Smooth muscle cell (in vitro differentiated cells): ENCODE data around the gene FKBP7. TPM values are rescaled to one million over a fixed set of nuclear protein-coding genes. Genes with fewer than 3 reads are reported as not detected.

Experiments used
- DNase-seq: peaks from one replicate; lab custom pipeline; 2025; ENCODE audit not compliant: unreplicated experiment; lab: John Stamatoyannopoulos, UW
- H2AFZ ChIP-seq: fragments of 200-600 bp; sonication (generic); 2 replicates; pipeline ENCODE4 v1.6.0; 2016; ENCODE audit warnings: antibody characterized with exemption, low read depth, mild to moderate bottlenecking
- H3F3A ChIP-seq: fragments of 200-600 bp; sonication (generic); 2 replicates; pipeline ENCODE4 v1.6.0; 2017; ENCODE audit warnings: antibody characterized with exemption, low read depth
- H3K27ac ChIP-seq: fragments of 200-600 bp; sonication (generic); 2 replicates; pipeline ENCODE4 v1.5.1; 2016; ENCODE audit warnings: low read depth, mild to moderate bottlenecking
- H3K27me3 ChIP-seq: fragments of 200-600 bp; sonication (generic); 2 replicates; pipeline ENCODE4 v1.6.1; 2016; ENCODE audit warnings: low read depth, mild to moderate bottlenecking
- H3K36me3 ChIP-seq: fragments of 200-600 bp; sonication (generic); 2 replicates; pipeline ENCODE4 v1.5.1; 2016; ENCODE audit warnings: low read depth
- H3K4me1 ChIP-seq: fragments of 200-600 bp; sonication (generic); 2 replicates; pipeline ENCODE4 v1.5.1; 2016; ENCODE audit warnings: low read depth
- H3K4me2 ChIP-seq: fragments of 200-600 bp; sonication (generic); 2 replicates; pipeline ENCODE4 v1.6.0; 2016; ENCODE audit warnings: mild to moderate bottlenecking
- H3K4me3 ChIP-seq: fragments of 200-600 bp; sonication (generic); 2 replicates; pipeline ENCODE4 v1.5.1; 2016; ENCODE audit warnings: mild to moderate bottlenecking
- H3K79me2 ChIP-seq: fragments of 200-600 bp; sonication (generic); 2 replicates; pipeline ENCODE4 v1.6.0; 2016; ENCODE audit warnings: low read depth, mild to moderate bottlenecking
- H3K9ac ChIP-seq: fragments of 200-600 bp; sonication (generic); 2 replicates; pipeline ENCODE4 v1.6.0; 2016; ENCODE audit warnings: low read depth
- H3K9me3 ChIP-seq: fragments of 200-600 bp; sonication (generic); replicated peaks from 2 replicates; pipeline ENCODE4 v1.5.1; 2016; ENCODE audit warnings: low read depth
- H4K20me1 ChIP-seq: fragments of 200-600 bp; sonication (generic); 2 replicates; pipeline ENCODE4 v1.6.0; 2016; ENCODE audit warnings: low read depth
- CTCF ChIP-seq: fragments of 200-600 bp; sonication (generic); IDR thresholded peaks from 2 replicates; pipeline ENCODE4 v1.5.1; 2017; ENCODE audit warnings: borderline replicate concordance, mild to moderate bottlenecking, antibody characterized with exemption; ENCODE audit not compliant: insufficient read depth, poor library complexity, severe bottlenecking
- WGBS: methylation state at CpG from one replicate; pipeline ENCODE4 v1.1.7; 2016; ENCODE audit warnings: low lambda C conversion rate; 5-methylcytosine and 5-hydroxymethylcytosine counted together
- polyA plus RNA-seq: library from polyadenylated mRNA; unstranded; fragments of >200 nt; fragmentation: Nextera tagmentation; extraction: Ambion mirVana; gene quantifications from 2 replicates; pipeline ENCODE4 v1.2.1, GENCODE V29; 2016
- total RNA-seq: library from RNA; depleted of rRNA; stranded (reverse); fragments of >200 nt; gene quantifications from 2 replicates; pipeline ENCODE4 v1.2.3, GENCODE V29; 2014

The FKBP7 gene
- total and polyA plus RNA-seq, 2 experiments from 2014 or later, result 125 to 213 TPM

- WGBS, result 85% methylated on average over 2 of the region's 2 CpGs
- Histone ChIP-seq H3K27ac (no peak overlapping the region), H3F3A (no peaks in the 10 kb centered on the region), H3K27me3 (no peaks in the 10 kb centered on the region), H3K4me2 (no peak overlapping the region), H4K20me1 (no peaks in the 10 kb centered on the region), H3K9ac (no peak overlapping the region), H3K36me3 (peaks cover 16% of the 10 kb centered on the region), H2AFZ (no peak overlapping the region), H3K4me3 (no peak overlapping the region), H3K9me3 (no peaks in the 10 kb centered on the region), H3K79me2 (no peaks in the 10 kb centered on the region), H3K4me1 (peaks cover 7% of the 10 kb centered on the region)
- DNase-seq, result no peak
- no peak for TF ChIP-seq CTCF
Observed at GRCh38 chr2:178506524-178506923, 28.1 kb upstream of the FKBP7 start.

GRCh38 chr2:178506101-178506500 is 27.7 kb upstream of the FKBP7 start:
- Histone ChIP-seq H3K4me1 (peaks cover 7% of the 10 kb centered on the region), H3K9ac (no peak overlapping the region), H3K27me3 (no peaks in the 10 kb centered on the region), H3K27ac (no peak overlapping the region), H4K20me1 (no peaks in the 10 kb centered on the region), H3K9me3 (no peaks in the 10 kb centered on the region), H3K4me3 (no peak overlapping the region), H2AFZ (no peak overlapping the region), H3K79me2 (no peaks in the 10 kb centered on the region), H3K36me3 (peaks cover 20% of the 10 kb centered on the region), H3F3A (no peaks in the 10 kb centered on the region), H3K4me2 (no peak overlapping the region)
- 96% methylated on average over 1 of the region's 1 CpG for WGBS
- TF ChIP-seq CTCF, result no peak
- no peak for DNase-seq

- no peaks in the 10 kb centered on the region for H3K9me3 ChIP-seq
- no peaks in the 10 kb centered on the region for H4K20me1 ChIP-seq
- no peak overlapping the region for H3K4me2 ChIP-seq
- H3K79me2 ChIP-seq, result no peaks in the 10 kb centered on the region
- H3K4me1 ChIP-seq, result peaks cover 7% of the 10 kb centered on the region
- no peak overlapping the region for H2AFZ ChIP-seq
- no peak overlapping the region for H3K4me3 ChIP-seq
- TF ChIP-seq CTCF, result no peak
- H3K9ac ChIP-seq, result no peak overlapping the region
- H3F3A ChIP-seq, result no peaks in the 10 kb centered on the region
- 73% methylated on average over 4 of the region's 4 CpGs for WGBS
- no peak overlapping the region for H3K27ac ChIP-seq
- no peaks in the 10 kb centered on the region for H3K27me3 ChIP-seq
- DNase-seq, result no peak
- H3K36me3 ChIP-seq, result peaks cover 40% of the 10 kb centered on the region
Observed at GRCh38 chr2:178502751-178503150, 24.4 kb upstream of the FKBP7 start.

- Histone ChIP-seq H3K9me3 (no peaks in the 10 kb centered on the region), H3K4me2 (no peak overlapping the region), H2AFZ (no peak overlapping the region), H4K20me1 (no peaks in the 10 kb centered on the region), H3K36me3 (peaks cover 41% of the 10 kb centered on the region), H3K4me3 (no peak overlapping the region), H3K9ac (no peak overlapping the region), H3K4me1 (no peaks in the 10 kb centered on the region), H3F3A (no peaks in the 10 kb centered on the region), H3K79me2 (no peaks in the 10 kb centered on the region), H3K27ac (no peak overlapping the region), H3K27me3 (no peaks in the 10 kb centered on the region)
- TF ChIP-seq CTCF, result no peak
- WGBS, result 97% methylated on average over 3 of the region's 3 CpGs
- no peak for DNase-seq
Observed at GRCh38 chr2:178499640-178500039, 21.2 kb upstream of the FKBP7 start.
